SH-SY5Y (cell line): ENCODE results near the gene FANCC.

Source experiments
- GATA2 ChIP-seq: IDR thresholded peaks from 2 replicates; pipeline ENCODE4 v1.6.1; 2011; ENCODE audit warnings: mild to moderate bottlenecking, low read depth, low read length
- GATA3 ChIP-seq: IDR thresholded peaks from 2 replicates; pipeline ENCODE4 v1.6.1; 2011; ENCODE audit warnings: low read depth, mild to moderate bottlenecking, low read length, moderate library complexity

DNA sequence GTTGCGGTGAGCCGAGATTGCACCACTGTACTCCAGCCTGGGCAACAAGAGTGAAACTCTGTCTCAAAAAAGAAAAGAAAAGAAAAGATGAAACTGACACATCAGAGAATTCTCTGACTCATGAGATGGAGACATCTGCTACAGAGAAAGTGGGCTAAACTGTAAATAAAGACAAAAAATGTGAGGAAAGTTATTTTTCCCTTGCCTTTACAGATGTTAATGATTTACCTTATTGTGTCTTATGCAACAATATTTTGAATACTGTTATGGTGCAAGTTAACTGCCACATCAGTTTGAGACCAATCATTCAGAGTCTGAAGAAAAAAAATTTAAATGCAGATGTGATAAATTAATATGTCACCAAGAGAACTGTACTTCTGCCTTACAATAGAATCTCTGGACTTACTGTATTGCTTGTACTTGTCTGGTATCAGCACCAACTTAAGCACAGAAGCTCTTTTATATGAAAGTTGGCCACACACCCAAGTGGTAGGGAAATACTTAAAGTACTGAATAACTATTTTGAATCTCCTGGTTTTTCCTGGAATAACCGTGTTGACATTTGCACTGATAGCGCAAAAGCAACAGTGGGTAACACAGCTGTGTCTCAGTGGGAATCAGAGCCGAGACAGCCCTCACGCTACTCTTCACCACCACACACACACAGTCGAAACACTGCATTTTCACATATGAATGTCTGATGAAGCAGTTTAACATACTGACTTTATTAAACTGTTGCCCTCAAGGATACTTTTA, 169.9 kb downstream of the FANCC start:
- TF ChIP-seq GATA3: no peak
- no peak for TF ChIP-seq GATA2
